ENCODE measurements around the gene PARP4. TPM values are rescaled to one million over a fixed set of nuclear protein-coding genes. Genes with fewer than 3 reads are reported as not detected.
"Not testable (repeated sequence)": the region's sequence is repeated elsewhere in the genome, so short reads cannot be mapped to it uniquely, and the experiment has no call there.

The PARP4 gene
- total and polyA plus RNA-seq, 10 donors, result 10.8 to 107 (median 67.4) TPM

GRCh38 chr13:24381541-24382265, 130.9 kb downstream of the PARP4 start:
- TF ChIP-seq, protein P1, sequence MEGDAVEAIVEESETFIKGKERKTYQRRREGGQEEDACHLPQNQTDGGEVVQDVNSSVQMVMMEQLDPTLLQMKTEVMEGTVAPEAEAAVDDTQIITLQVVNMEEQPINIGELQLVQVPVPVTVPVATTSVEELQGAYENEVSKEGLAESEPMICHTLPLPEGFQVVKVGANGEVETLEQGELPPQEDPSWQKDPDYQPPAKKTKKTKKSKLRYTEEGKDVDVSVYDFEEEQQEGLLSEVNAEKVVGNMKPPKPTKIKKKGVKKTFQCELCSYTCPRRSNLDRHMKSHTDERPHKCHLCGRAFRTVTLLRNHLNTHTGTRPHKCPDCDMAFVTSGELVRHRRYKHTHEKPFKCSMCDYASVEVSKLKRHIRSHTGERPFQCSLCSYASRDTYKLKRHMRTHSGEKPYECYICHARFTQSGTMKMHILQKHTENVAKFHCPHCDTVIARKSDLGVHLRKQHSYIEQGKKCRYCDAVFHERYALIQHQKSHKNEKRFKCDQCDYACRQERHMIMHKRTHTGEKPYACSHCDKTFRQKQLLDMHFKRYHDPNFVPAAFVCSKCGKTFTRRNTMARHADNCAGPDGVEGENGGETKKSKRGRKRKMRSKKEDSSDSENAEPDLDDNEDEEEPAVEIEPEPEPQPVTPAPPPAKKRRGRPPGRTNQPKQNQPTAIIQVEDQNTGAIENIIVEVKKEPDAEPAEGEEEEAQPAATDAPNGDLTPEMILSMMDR (IDR thresholded peaks at IDR 0.05 in 8 of 11, conservative IDR thresholded peaks at IDR 0.05 in 3 of 11), result no peak
- TF ChIP-seq POLR2A (IDR thresholded peaks at IDR 0.05) (no peak), POLR2AphosphoS5 (IDR thresholded peaks at IDR 0.05) (no peak)
- DNase-seq, result no peak
- H3K27ac ChIP-seq, result no peak overlapping the region
- no peaks in the 10 kb centered on the region for H3K4me1 ChIP-seq
- WGBS, 5 donors, result 75 to 89% (median 85%) methylated on average over 14 of the region's 14 CpGs
- H3K36me3 ChIP-seq, result no peaks in the 10 kb centered on the region
- no peaks in the 10 kb centered on the region for H3K9me3 ChIP-seq
- intact Hi-C loops (cut with DNase I; ENCODE audit: low total_unique reads), result no loop called here
- no peaks in the 10 kb centered on the region for H3K27me3 ChIP-seq (replicated peaks in 1 of 7)
- H3K4me3 ChIP-seq, result no peak overlapping the region

GRCh38 chr13:24380881-24381280, 131.7 kb downstream of the PARP4 start:
- H3K9me3 ChIP-seq; H3K4me3 ChIP-seq; H3K36me3 ChIP-seq; H3K27me3 ChIP-seq (replicated peaks in 1 of 7); H3K4me1 ChIP-seq; intact Hi-C loops (cut with DNase I; ENCODE audit: low total_unique reads); DNase-seq; H3K27ac ChIP-seq: not testable (repeated sequence)

DNA sequence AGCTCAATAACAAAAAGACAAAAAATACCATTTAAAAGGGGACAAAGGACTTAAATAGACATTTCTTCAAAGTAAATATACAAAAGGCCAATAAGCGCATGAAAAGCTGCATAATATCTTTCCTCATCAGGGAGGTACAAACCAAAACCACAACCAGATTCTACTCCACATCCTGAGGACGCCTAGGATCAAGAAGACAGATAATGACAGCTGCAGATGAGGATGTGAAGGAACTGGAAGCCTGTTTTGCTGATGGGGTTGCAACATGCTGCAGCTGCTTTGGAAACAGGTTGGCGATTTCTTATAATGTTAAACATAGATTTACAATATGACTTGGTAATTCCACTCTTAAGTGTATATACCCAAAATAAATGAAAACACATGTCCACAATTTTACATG, 132.4 kb downstream of the PARP4 start:
- H3K27ac ChIP-seq; H3K4me1 ChIP-seq; intact Hi-C loops (cut with DNase I; ENCODE audit: low total_unique reads); H3K9me3 ChIP-seq; DNase-seq; H3K36me3 ChIP-seq; H3K4me3 ChIP-seq; H3K27me3 ChIP-seq (replicated peaks in 1 of 7): not testable (repeated sequence)
- 25 to 39% (median 30%) methylated on average over 3 of the region's 3 CpGs for WGBS, 5 donors

- peaks cover 0 to 23% (median 0%) of the 10 kb centered on the region in 7 donors for H3K27me3 ChIP-seq (replicated peaks in 1 of 7)
- H3K9me3 ChIP-seq; intact Hi-C loops (cut with DNase I; ENCODE audit: low total_unique reads); H3K4me3 ChIP-seq; H3K36me3 ChIP-seq; H3K27ac ChIP-seq; H3K4me1 ChIP-seq; DNase-seq: not testable (repeated sequence)
- WGBS, 5 donors, result 74 to 84% (median 80%) methylated on average over 9 of the region's 9 CpGs
Observed at GRCh38 chr13:24371273-24371672, 141.3 kb downstream of the PARP4 start.

Other genes starting within 250 kb of the PARP4 start
- under 1 TPM in 3 of 7 donors, not detected in 4; 0.28 to 0.72 (median 0.35) TPM for gene C1QTNF9, start 203.2 kb downstream of the PARP4 start, total RNA-seq
- gene C1QTNF9, start 203.2 kb downstream of the PARP4 start, polyA plus RNA-seq, result under 1 TPM in 2 of 3 donors, not detected in 1; 0.15 to 0.48 TPM
- not detected for gene ATP12A, start 167.6 kb upstream of the PARP4 start, total RNA-seq
- not detected for gene ATP12A, start 167.6 kb upstream of the PARP4 start, polyA plus RNA-seq